Muscle of leg (tissue), 11 donors: ENCODE data around the gene RGS3. TPM values are rescaled to one million over a fixed set of nuclear protein-coding genes. Genes with fewer than 3 reads are reported as not detected.

Source experiments
- DNase-seq: peaks from one replicate; pipeline ENCODE4 v3.0.0; 2013
- H3K27ac ChIP-seq: one replicate; pipeline ENCODE4 v1.5.1; 2013; ENCODE audit warnings: mild to moderate bottlenecking, low read length, control low read depth
- H3K27me3 ChIP-seq: one replicate; pipeline ENCODE4 v1.6.1; 2013; ENCODE audit warnings: low read length; ENCODE audit not compliant: control insufficient read depth, insufficient read depth
- H3K36me3 ChIP-seq: one replicate; pipeline ENCODE4 v1.6.1; 2013; ENCODE audit warnings: low read length; ENCODE audit not compliant: control insufficient read depth, insufficient read depth
- H3K4me1 ChIP-seq: one replicate; pipeline ENCODE4 v1.6.1; 2013; ENCODE audit warnings: low read length; ENCODE audit not compliant: control insufficient read depth, insufficient read depth
- H3K4me3 ChIP-seq: one replicate; pipeline ENCODE4 v1.5.1; 2013; ENCODE audit warnings: low read length, control low read depth
- H3K9me3 ChIP-seq: replicated peaks from 2 replicates; pipeline ENCODE4 v1.6.1; 2013; ENCODE audit warnings: low read depth, low read length; ENCODE audit not compliant: control insufficient read depth
- WGBS: methylation state at CpG from one replicate; pipeline ENCODE4 v1.1.5; 2013; ENCODE audit warnings: missing lambda C conversion rate; ENCODE audit not compliant: insufficient coverage; 5-methylcytosine and 5-hydroxymethylcytosine counted together
- polyA plus RNA-seq, 8 donors: library from polyadenylated mRNA; unstranded; fragments of 120-200 nt; gene quantifications; one replicate each; pipeline versions ENCODE4 v1.2.1 to v1.2.3, GENCODE V29; 2013; ENCODE audit warnings: inconsistent platforms in 1 of 8, low replicate concordance in 1 of 8; ENCODE audit not compliant: insufficient read length in 8 of 8, insufficient read depth in 1 of 8
- total RNA-seq: library from RNA; stranded (reverse); fragments of 120-200 nt; gene quantifications from one replicate; pipeline ENCODE4 v1.2.4, GENCODE V29; 2013

RGS3 gene
- total and polyA plus RNA-seq, 9 donors = 38.0 to 63.3 (median 49.1) TPM

DNA sequence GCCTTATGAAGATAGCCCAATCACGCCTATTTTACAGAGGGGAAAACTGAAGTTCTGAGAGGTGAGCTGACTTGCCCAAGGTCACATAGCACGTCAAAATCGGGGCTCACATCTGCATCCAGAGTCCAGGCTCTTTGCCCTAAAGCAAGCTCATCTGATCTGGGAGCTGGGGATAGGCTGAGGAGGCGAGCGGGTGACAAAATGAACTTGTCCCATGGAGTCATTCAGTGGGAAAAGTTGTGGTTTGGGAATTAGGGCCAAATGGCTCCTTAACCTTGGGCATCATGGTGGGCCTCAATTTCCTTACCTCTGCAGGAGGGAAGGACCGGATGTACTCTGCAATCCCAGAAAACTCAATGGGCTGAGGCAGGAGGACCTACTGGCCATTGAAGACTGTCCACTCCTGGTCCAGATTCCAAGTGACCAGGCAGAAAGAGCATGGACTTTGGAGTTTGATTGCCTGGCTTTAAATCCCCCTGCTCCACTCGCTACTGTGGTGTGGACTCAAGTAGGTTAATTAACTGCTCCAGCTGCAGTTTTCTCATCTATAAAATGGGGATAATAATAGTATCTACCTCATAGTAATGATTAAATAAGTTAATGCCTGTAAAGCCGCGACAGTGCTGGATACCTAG is 160.4 kb downstream of the RGS3 start:
- Histone ChIP-seq H3K27me3 (peaks cover 4% of the 10 kb centered on the region), H3K4me3 (no peak overlapping the region), H3K27ac (no peak overlapping the region), H3K36me3 (no peaks in the 10 kb centered on the region), H3K9me3 (peaks cover 3% of the 10 kb centered on the region), H3K4me1 (peaks cover 68% of the 10 kb centered on the region)
- DNase-seq = no peak
- 92% methylated on average over 8 of the region's 9 CpGs for WGBS

DNA sequence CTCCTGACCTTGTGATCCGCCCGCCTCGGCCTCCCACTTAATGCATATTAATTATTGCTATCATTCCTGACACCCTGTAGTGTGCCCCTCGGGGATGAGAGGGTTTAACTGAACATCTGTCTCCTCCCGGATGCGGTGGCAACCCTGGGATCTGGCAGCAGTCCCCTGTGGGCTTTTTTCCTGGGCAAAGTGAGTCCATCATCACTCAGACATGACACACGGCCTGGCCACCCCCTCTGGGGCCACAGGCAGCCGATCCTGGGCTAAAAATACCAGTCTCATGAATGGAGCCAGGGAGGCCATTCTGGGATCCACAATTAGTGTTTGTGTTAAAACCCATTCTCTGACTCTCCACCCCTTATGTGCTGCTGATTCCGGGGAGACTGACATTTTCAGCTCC is 161.2 kb downstream of the RGS3 start:
- H3K9me3 ChIP-seq = peaks cover 3% of the 10 kb centered on the region
- DNase-seq = peak; percentile 45
- 82% methylated on average over 5 of the region's 9 CpGs for WGBS
- no peak overlapping the region for H3K4me3 ChIP-seq
- no peak overlapping the region for H3K27ac ChIP-seq
- peaks cover 62% of the 10 kb centered on the region for H3K4me1 ChIP-seq
- H3K27me3 ChIP-seq = peaks cover 4% of the 10 kb centered on the region
- no peaks in the 10 kb centered on the region for H3K36me3 ChIP-seq

GRCh38 chr9:113625486-113625885 is 162.0 kb downstream of the RGS3 start:
- H3K9me3 ChIP-seq = peaks cover 3% of the 10 kb centered on the region
- 96% methylated on average over 5 of the region's 8 CpGs for WGBS
- no peak overlapping the region for H3K4me3 ChIP-seq
- no peak overlapping the region for H3K27ac ChIP-seq
- H3K4me1 ChIP-seq = peaks cover 54% of the 10 kb centered on the region
- H3K36me3 ChIP-seq = no peaks in the 10 kb centered on the region
- no peak for DNase-seq
- peaks cover 4% of the 10 kb centered on the region for H3K27me3 ChIP-seq

GRCh38 chr9:113626735-113627495 is 163.4 kb downstream of the RGS3 start:
- peaks cover 2% of the 10 kb centered on the region for H3K9me3 ChIP-seq
- H3K36me3 ChIP-seq = no peaks in the 10 kb centered on the region
- 35% methylated on average over 5 of the region's 8 CpGs for WGBS
- no peak overlapping the region for H3K4me3 ChIP-seq
- H3K4me1 ChIP-seq = peaks cover 53% of the 10 kb centered on the region
- H3K27me3 ChIP-seq = peaks cover 4% of the 10 kb centered on the region
- DNase-seq = peak; percentile 97
- H3K27ac ChIP-seq = peak overlapping the region; percentile 93

DNA sequence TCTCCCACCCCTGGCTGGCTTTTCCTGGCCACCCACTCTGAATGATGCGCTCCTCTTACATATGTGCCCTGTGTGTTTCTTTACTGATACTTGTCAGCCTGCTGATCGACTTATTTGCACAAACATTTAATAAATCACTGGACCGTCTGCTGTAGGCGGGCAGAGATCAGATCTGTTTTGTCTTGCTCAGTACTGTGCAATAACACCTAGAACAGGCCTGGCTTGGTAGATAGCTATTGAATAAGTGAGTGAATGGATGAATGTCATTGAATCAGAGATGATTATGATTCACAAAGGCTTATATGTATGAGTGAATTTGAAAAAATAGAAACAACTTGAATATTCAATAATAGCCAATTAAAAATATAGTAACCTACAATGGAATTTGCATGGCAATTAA is 165.1 kb downstream of the RGS3 start:
- no peak overlapping the region for H3K27ac ChIP-seq
- peaks cover 4% of the 10 kb centered on the region for H3K27me3 ChIP-seq
- no peak overlapping the region for H3K4me3 ChIP-seq
- H3K36me3 ChIP-seq = no peaks in the 10 kb centered on the region
- DNase-seq = no peak
- H3K4me1 ChIP-seq = peaks cover 49% of the 10 kb centered on the region
- no peaks in the 10 kb centered on the region for H3K9me3 ChIP-seq
- whole genome bisulfite sequencing = 100% methylated on average over 1 of the region's 4 CpGs

- no peaks in the 10 kb centered on the region for H3K9me3 ChIP-seq
- H3K27ac ChIP-seq = no peak overlapping the region
- peaks cover 60% of the 10 kb centered on the region for H3K4me1 ChIP-seq
- peaks cover 4% of the 10 kb centered on the region for H3K27me3 ChIP-seq
- 90% methylated on average over 3 of the region's 11 CpGs for WGBS
- peak; percentile 88 for DNase-seq
- no peak overlapping the region for H3K4me3 ChIP-seq
- no peaks in the 10 kb centered on the region for H3K36me3 ChIP-seq
Measured at GRCh38 chr9:113630386-113631136, 167.0 kb downstream of the RGS3 start.

DNA sequence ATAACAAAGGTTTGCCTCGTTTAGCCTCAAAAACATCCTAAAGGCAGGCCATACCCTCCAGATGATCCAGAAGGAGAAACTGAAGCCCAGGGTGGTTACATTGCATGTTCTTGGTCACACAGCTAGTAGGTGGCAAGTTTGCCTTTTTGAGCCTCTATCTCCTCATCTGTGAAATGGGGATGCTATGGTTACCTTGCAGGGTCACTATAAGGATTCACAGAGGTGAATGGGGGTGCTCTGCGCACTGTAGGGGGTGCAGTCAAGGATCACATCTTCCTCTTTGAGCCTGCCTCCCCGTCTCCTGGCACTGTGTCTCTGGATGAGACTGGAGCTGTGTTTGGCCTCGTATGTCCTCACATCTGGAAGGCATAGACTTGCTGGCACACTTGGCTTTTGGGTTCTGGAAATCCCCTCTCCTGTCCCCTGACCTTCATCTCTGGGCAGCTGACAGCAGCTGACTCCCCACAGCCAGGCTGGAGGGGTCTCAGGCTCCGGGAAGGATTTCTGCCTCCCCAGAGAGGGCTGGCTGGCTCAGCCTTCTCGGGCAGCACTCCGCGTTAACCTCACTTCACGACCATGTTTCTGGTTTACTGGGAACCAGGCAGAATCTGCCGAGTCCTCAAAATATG is 167.7 kb downstream of the RGS3 start:
- no peaks in the 10 kb centered on the region for H3K36me3 ChIP-seq
- H3K27me3 ChIP-seq = peaks cover 4% of the 10 kb centered on the region
- peak; percentile 80 for DNase-seq
- peaks cover 61% of the 10 kb centered on the region for H3K4me1 ChIP-seq
- WGBS = 17% methylated on average over 2 of the region's 10 CpGs
- H3K9me3 ChIP-seq = no peaks in the 10 kb centered on the region
- H3K4me3 ChIP-seq = no peak overlapping the region
- H3K27ac ChIP-seq = peak overlapping the region; percentile 43

GRCh38 chr9:113631871-113632665 is 168.5 kb downstream of the RGS3 start:
- no peaks in the 10 kb centered on the region for H3K9me3 ChIP-seq
- no peaks in the 10 kb centered on the region for H3K27me3 ChIP-seq
- H3K27ac ChIP-seq = peak overlapping the region; percentile 43
- DNase-seq = no peak
- no peaks in the 10 kb centered on the region for H3K36me3 ChIP-seq
- peaks cover 56% of the 10 kb centered on the region for H3K4me1 ChIP-seq
- H3K4me3 ChIP-seq = no peak overlapping the region
- 38% methylated on average over 7 of the region's 8 CpGs for WGBS

- Histone ChIP-seq H3K27ac (no peak overlapping the region), H3K36me3 (no peaks in the 10 kb centered on the region), H3K27me3 (no peaks in the 10 kb centered on the region), H3K4me1 (peaks cover 48% of the 10 kb centered on the region), H3K4me3 (no peak overlapping the region), H3K9me3 (no peaks in the 10 kb centered on the region)
- DNase-seq = no peak
- 82% methylated on average over 12 of the region's 15 CpGs for WGBS
Measured at GRCh38 chr9:113632776-113633590, 169.5 kb downstream of the RGS3 start.
